SU-DHL-6 (cell line): ENCODE data around the gene BANP.
"Not testable (repeated sequence)": the region's sequence is repeated elsewhere in the genome, so short reads cannot be mapped to it uniquely, and the experiment has no call there.

Experiments
- H2AFZ ChIP-seq: fragments of 200-600 bp; sonication (generic); 2 replicates; pipeline ENCODE4 v1.6.1; 2014; ENCODE audit warnings: low read depth, mild to moderate bottlenecking, moderate library complexity, mixed read lengths, antibody characterized with exemption, low read length; ENCODE audit not compliant: severe bottlenecking
- H3F3A ChIP-seq: fragments of 200-600 bp; shearing (Covaris generic); 2 replicates; pipeline ENCODE4 v1.6.0; 2016; ENCODE audit warnings: antibody characterized with exemption, mild to moderate bottlenecking; ENCODE audit not compliant: insufficient read depth
- H3K27ac ChIP-seq: fragments of 200-600 bp; sonication (generic); 2 replicates; pipeline ENCODE4 v1.5.1; 2016; ENCODE audit warnings: low read depth, mild to moderate bottlenecking, low read length, moderate library complexity, mixed read lengths
- H3K27me3 ChIP-seq: fragments of 200-600 bp; sonication (generic), shearing (Covaris generic); 2 replicates; pipeline ENCODE4 v1.6.0; 2014; ENCODE audit warnings: mild to moderate bottlenecking, low read length
- H3K36me3 ChIP-seq: fragments of 200-600 bp; sonication (generic); 2 replicates; pipeline ENCODE4 v1.6.1; 2014; ENCODE audit warnings: mild to moderate bottlenecking, low read length, mixed read lengths
- H3K4me2 ChIP-seq: fragments of 300-600, 200-600 bp; shearing (Covaris generic), sonication (generic); 2 replicates; pipeline ENCODE4 v1.6.0; 2014; ENCODE audit warnings: low read length, low read depth, mild to moderate bottlenecking; ENCODE audit not compliant: poor library complexity, severe bottlenecking
- H3K4me3 ChIP-seq: fragments of 200-600 bp; sonication (generic); 2 replicates; pipeline ENCODE4 v1.5.1; 2014; ENCODE audit warnings: antibody characterized with exemption, low read length, mild to moderate bottlenecking, mixed read lengths; ENCODE audit not compliant: insufficient read depth, poor library complexity, severe bottlenecking
- H3K79me2 ChIP-seq: fragments of 200-600 bp; sonication (generic); 2 replicates; pipeline ENCODE4 v1.6.1; 2014; ENCODE audit warnings: mild to moderate bottlenecking, low read length, moderate library complexity; ENCODE audit not compliant: insufficient read depth
- H3K9ac ChIP-seq: fragments of 200-600 bp; sonication (generic); 2 replicates; pipeline ENCODE4 v1.7.0; 2014; ENCODE audit warnings: mild to moderate bottlenecking, low read length
- H3K9me2 ChIP-seq: fragments of 200-600 bp; sonication (generic); replicated peaks from 2 replicates; pipeline ENCODE4 v1.6.1; 2014; ENCODE audit warnings: low read length; ENCODE audit not compliant: insufficient read depth
- H3K9me3 ChIP-seq: fragments of 200-600 bp; sonication (generic); 2 replicates; pipeline ENCODE4 v1.6.1; 2014; ENCODE audit warnings: low read length, mixed read lengths; ENCODE audit not compliant: insufficient read depth
- H4K20me1 ChIP-seq: fragments of 200-600 bp; sonication (generic); 2 replicates; pipeline ENCODE4 v1.6.1; 2014; ENCODE audit warnings: low read depth, mild to moderate bottlenecking, antibody characterized with exemption, low read length, moderate library complexity, mixed read lengths
- CTCF ChIP-seq: fragments of 200-600 bp; sonication (generic); IDR thresholded peaks from one replicate; pipeline ENCODE4 v1.5.1; 2017; ENCODE audit warnings: antibody characterized with exemption, mild to moderate bottlenecking, low read length, moderate library complexity; ENCODE audit not compliant: insufficient read depth, poor library complexity, severe bottlenecking
- EZH2phosphoT487 ChIP-seq: fragments of 200-600 bp; sonication (generic), shearing (Covaris generic); conservative IDR thresholded peaks from 2 replicates; pipeline ENCODE4 v1.6.1; 2018; ENCODE audit warnings: mild to moderate bottlenecking, antibody characterized with exemption, low read length, moderate library complexity, mixed read lengths

Gene BANP

DNA sequence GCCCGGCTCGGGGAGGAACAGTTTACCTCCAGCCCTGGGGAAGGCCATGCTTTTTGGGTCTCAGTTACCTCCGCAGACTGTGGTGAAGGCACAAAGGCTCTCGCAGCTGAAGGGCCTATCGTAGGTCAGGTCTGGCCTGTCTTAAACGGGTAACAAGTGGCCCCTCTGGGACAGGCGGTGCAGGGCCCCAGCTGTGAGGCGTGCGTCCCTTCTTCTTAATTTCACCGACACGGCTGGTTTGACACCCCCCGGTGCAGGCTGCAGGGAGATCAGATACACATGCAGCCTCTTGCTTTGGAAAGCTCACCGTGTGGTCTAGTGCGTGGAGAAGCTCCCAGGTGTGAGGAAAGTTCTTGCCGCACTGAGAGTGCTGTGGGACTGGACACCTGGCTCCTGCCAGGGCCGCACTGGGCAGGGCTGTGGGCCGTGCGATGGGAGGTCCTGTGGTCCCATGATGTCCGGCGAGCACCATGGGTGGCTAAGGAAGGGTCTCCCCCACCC lies 162.4 kb downstream of the BANP start:
- H3K27me3 ChIP-seq = no peaks in the 10 kb centered on the region

GRCh38 chr16:88114541-88115228 lies 163.5 kb downstream of the BANP start:
- not testable (repeated sequence) for H2AFZ ChIP-seq, H3K9me3 ChIP-seq, H3K36me3 ChIP-seq, H3K79me2 ChIP-seq, H3K27ac ChIP-seq, H3F3A ChIP-seq, H4K20me1 ChIP-seq, H3K9ac ChIP-seq, H3K4me2 ChIP-seq, H3K4me3 ChIP-seq, H3K27me3 ChIP-seq, H3K9me2 ChIP-seq

More for the DNA sequence above, 162.4 kb downstream of the BANP start:
- H3K4me2 ChIP-seq = no peak overlapping the region
- no peaks in the 10 kb centered on the region for H4K20me1 ChIP-seq
- H3K36me3 ChIP-seq = no peaks in the 10 kb centered on the region
- H3K4me3 ChIP-seq = no peak overlapping the region
- no peak overlapping the region for H2AFZ ChIP-seq
- H3K79me2 ChIP-seq = no peaks in the 10 kb centered on the region
- H3K27ac ChIP-seq = no peak overlapping the region
- no peaks in the 10 kb centered on the region for H3K9me3 ChIP-seq
- H3K9ac ChIP-seq = no peak overlapping the region
- no peaks in the 10 kb centered on the region for H3F3A ChIP-seq
- no peaks in the 10 kb centered on the region for H3K9me2 ChIP-seq
- no peak for TF ChIP-seq EZH2phosphoT487
- TF ChIP-seq CTCF = no peak

GRCh38 chr16:88116121-88116520 lies 164.9 kb downstream of the BANP start:
- Histone ChIP-seq H3K27me3 (no peaks in the 10 kb centered on the region), H3K79me2 (no peaks in the 10 kb centered on the region), H3K4me2 (no peak overlapping the region), H3K9ac (no peak overlapping the region), H3K36me3 (no peaks in the 10 kb centered on the region), H3K27ac (no peak overlapping the region), H2AFZ (no peak overlapping the region), H3K4me3 (no peak overlapping the region), H3F3A (no peaks in the 10 kb centered on the region), H4K20me1 (no peaks in the 10 kb centered on the region), H3K9me3 (no peaks in the 10 kb centered on the region), H3K9me2 (no peaks in the 10 kb centered on the region)
- no peak for TF ChIP-seq EZH2phosphoT487
- TF ChIP-seq CTCF = no peak

DNA sequence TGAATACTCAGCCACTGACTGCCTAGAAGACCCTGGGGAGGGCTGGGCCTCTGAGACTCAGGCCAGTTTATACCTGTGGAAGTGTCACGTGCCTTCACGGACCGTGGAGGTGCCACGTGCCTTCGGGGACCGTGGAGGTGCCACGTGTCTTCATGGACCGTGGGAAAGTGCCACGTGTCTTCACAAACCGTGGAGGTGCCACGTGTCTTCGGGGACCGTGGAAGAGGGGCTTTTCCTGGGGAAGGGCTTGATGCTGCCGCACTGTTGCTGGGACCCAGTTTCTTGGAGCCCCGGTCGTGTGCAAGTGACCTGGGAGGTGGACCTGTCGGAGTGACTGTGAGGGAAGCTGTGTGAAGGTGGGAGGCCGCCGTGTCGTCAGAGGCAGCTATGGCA lies 166.2 kb downstream of the BANP start:
- Histone ChIP-seq H3K4me2 (no peak overlapping the region), H3K9me3 (no peaks in the 10 kb centered on the region), H4K20me1 (no peaks in the 10 kb centered on the region), H3K79me2 (no peaks in the 10 kb centered on the region), H3K36me3 (no peaks in the 10 kb centered on the region), H3K27me3 (no peaks in the 10 kb centered on the region), H3K9ac (no peak overlapping the region), H3K4me3 (no peak overlapping the region), H2AFZ (no peak overlapping the region), H3K27ac (no peak overlapping the region), H3F3A (no peaks in the 10 kb centered on the region), H3K9me2 (no peaks in the 10 kb centered on the region)
- TF ChIP-seq EZH2phosphoT487 (no peak), CTCF (no peak)
